GM12891 (cell line): ENCODE results near the gene ANKS1A.
A peak's percentile ranks its signal among the peaks of the same experiment; 100 is the strongest.

ENCODE experiments used
- DNase-seq: peaks from one replicate; pipeline ENCODE4 v3.0.0; 2011; ENCODE audit warnings: low spot score; ENCODE audit not compliant: insufficient read length
- FAIRE-seq: peaks from 2 replicates; lab custom pipeline; 2011; peaks lifted over from hg19 to GRCh38; lab: Jason Lieb, UNC
- PAX5 ChIP-seq: IDR thresholded peaks from 2 replicates; pipeline ENCODE4 v1.6.1; 2011; ENCODE audit warnings: low read length, moderate library complexity, mild to moderate bottlenecking; ENCODE audit not compliant: insufficient read depth, severe bottlenecking
- POLR2A ChIP-seq: IDR thresholded peaks from 2 replicates; pipeline ENCODE4 v1.6.1; 2011; ENCODE audit warnings: low read depth, low read length, control low read depth
- POLR2AphosphoS5 ChIP-seq: IDR thresholded peaks from 2 replicates; pipeline ENCODE4 v1.6.1; 2011; ENCODE audit warnings: low read depth, low read length, control low read depth
- POU2F2 ChIP-seq: IDR thresholded peaks from 2 replicates; pipeline ENCODE4 v1.6.1; 2011; ENCODE audit warnings: low read depth, mild to moderate bottlenecking, control low read depth, low read length, moderate library complexity
- SPI1 ChIP-seq: IDR thresholded peaks from 2 replicates; pipeline ENCODE4 v1.6.1; 2011; ENCODE audit warnings: low read depth, low read length, control low read depth
- TAF1 ChIP-seq: IDR thresholded peaks from 2 replicates; pipeline ENCODE4 v1.6.1; 2011; ENCODE audit warnings: low read depth, low read length, control low read depth

The ANKS1A gene

DNA sequence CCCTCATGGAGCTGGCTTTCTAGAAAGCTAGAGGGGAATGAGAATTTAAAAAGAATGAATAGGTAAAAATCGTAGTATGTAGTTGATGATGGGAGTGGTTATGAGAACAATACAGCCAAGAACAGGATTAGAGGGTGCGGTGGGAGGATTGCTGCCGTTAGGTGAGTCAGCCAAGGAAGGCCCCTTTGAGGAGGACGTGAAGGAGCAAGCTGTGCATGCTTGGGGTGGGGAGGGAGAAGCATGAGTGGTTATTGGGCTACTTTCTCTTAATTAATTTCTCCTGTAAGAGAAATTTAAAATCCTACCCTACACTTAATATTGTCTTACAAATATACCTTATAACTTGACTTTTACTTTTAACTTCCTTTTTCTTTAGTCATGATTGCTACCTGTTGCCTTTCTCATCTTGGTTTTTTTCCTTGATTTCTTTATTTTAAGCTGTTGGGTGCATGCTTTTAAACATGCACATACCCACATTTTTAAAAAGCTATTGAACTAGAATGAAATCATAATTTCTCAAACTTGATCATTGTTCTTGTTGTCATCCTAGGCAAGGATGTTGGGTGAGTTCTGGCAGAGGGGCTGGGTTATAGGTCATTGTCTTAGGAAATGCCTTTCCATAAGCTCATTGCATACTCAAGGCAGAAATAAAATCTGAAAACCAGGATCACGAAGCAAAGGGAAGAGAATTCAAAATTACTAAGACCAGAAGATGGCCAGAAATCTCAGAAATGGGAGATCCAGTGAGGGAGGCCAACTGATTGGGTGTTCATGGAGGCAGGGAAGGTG lies 137.6 kb downstream of the ANKS1A start:
- no peak for FAIRE-seq

GRCh38 chr6:35027807-35028206 lies 138.8 kb downstream of the ANKS1A start:
- no peak for FAIRE-seq

More for the DNA sequence above, 137.6 kb downstream of the ANKS1A start:
- no peak for DNase-seq
- TF ChIP-seq TAF1 (no peak), POU2F2 (no peak), POLR2A (no peak)

DNA sequence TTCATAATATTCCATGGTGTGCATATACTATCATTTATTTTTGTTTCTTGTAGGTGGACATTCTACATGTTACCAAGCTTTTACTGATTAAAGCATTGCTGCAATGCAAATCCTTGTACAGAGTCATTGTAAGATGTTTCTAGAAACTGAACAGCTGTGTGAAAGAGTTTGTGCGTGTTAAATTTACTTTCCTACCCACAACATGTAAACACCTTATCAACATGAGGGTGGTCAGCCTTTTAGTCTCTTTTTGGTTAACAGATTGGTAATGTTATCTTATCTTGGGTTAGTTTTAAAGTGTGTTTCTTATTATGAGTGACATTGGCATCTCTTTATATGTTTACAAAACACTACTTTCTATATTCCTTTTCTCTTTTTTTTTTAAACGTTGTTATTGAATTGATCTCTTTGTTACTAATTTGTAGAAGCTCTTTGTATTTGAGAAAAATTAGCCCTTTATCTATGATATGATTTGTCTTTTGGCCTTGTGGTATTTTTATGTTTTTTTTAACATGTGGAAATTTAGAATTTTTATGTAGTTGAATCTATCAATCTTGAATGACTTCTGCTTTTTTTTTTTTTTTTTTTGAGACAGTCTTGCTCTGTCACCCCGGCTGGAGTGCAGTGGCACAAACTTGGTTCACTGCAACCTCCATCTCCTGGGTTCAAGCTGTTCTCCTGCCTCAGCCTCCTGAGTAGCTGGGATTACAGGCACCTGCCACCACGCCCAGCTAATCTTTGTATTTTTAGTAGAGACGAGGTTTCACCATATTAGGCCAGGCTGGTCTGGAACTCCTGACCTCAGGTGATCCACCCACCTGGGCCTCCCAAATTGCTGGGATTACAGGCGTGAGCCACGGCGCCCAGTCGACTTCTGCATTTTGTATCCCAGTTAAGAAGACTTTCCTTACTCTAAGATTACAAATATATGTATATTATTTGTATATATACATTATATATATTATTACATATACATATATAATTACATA lies 140.0 kb downstream of the ANKS1A start:
- no peak for FAIRE-seq
- DNase-seq = no peak
- no peak for TF ChIP-seq POLR2A
- TF ChIP-seq SPI1 = no peak
- TF ChIP-seq POLR2AphosphoS5 = no peak
- TF ChIP-seq TAF1 = no peak
- no peak for TF ChIP-seq PAX5

More at GRCh38 chr6:35027807-35028206, 138.8 kb downstream of the ANKS1A start:
- no peak for TF ChIP-seq TAF1
- TF ChIP-seq POLR2AphosphoS5 = no peak
- no peak for TF ChIP-seq POLR2A
- TF ChIP-seq PAX5 = no peak
- DNase-seq = no peak

- no peak for FAIRE-seq
- no peak for DNase-seq
- TF ChIP-seq POLR2A (no peak), POU2F2 (no peak), PAX5 (no peak), POLR2AphosphoS5 (no peak)
Observed at GRCh38 chr6:35030099-35030498, 141.0 kb downstream of the ANKS1A start.

DNA sequence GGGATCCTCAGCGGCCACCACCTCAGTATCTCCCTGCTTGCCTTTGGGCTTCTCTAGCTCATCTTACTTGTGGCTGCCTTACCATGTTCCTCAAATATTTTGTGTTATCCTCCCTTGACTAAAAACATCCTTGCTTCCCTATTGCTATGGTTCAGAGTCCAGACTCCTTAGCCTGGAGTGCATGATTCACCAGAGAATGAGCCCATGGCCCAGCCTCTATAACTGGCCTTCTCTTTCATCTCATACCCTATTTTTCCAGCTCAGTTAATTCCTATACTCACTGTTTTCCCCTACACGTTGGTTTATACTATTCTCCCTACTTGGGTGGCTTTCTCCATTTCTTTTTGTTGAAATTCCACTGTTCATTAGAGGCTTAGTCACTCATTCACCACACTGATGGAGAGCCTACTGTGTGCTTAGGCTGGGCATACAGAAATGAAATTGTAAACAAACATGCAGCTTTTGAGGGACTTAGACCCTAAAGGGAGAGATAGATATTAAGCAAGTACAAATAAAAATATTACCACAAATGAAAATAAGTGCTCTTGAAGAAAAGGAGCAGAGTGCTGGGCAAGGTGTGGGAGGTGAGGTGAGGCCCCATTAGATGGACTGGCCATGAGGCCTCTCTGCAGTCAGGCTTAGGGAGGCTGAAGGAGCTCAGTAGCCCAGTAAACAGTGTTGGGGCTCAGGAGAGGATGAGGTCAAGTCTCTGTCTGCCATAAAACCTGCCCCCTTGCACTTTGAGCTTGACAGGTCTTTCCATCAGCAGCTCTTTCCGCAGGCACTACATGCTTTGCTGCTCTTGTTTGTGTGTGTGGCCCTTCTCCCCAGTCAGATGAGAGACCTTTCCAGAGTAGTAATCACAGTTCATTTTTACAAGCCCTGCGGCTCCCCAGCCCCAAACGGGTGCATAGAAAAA lies 142.8 kb downstream of the ANKS1A start:
- no peak for FAIRE-seq
- TF ChIP-seq POLR2A = no peak
- no peak for TF ChIP-seq TAF1
- no peak for TF ChIP-seq POLR2AphosphoS5
- TF ChIP-seq SPI1 = no peak
- TF ChIP-seq POU2F2 = no peak
- TF ChIP-seq PAX5 = no peak
- DNase-seq = no peak

DNA sequence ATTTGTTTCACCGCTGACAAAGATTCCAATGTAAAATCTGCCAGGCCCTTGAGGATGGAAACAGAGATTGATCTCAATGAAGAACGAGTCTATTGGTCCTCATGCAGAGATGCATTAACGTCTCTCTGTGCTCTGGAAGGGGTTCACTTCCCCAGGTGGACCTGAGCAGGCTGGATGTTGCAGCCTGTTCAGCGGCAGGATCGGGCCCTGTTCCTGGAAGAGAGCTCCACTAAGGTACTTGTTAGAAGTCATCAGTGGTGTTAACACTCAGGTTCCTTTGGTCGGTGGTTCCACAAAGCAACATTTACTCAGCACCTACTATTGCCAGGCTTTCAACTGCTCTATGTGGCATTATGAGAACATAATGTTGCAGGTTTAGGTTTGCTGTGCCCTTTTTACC lies 144.6 kb downstream of the ANKS1A start:
- no peak for TF ChIP-seq POLR2A
- no peak for TF ChIP-seq TAF1
- no peak for TF ChIP-seq POU2F2
- DNase-seq = no peak
- FAIRE-seq = no peak

DNA sequence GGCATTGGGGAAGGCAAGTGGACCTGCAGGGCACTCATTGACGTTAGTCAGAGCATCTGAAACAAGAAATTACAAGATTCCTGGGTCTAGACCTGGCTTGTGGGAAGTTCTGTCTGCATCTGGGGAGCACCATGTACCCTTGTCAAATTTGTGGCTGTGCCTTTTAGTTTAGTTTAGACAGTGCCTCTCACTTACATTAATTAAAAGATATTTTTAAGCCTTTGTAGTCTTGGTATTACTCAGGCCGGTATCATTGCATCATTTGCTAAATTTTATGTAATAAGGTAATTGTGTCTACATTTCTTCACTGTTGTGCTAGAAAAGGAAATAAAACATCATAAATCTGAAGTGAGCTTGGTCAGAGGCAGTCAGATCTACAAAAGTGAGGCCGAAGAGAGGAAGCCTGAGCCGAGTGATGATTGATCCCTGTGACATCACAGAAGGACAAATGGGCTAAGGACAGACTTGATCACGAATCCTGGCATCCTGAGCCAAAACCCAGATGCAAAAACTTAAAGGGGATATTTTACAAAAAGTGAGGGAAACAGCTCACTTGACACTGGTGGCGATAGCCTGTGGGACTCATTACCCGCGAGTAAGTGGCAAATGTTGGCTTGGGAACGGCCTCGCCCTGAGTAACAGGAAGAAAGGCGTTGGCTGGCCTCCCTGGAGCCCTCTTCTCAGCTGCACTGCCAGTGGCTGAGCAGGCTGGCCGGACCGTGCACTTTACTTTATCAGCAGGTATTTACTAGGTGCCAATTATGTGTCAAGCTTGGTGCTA lies 145.5 kb downstream of the ANKS1A start:
- FAIRE-seq (no peak), DNase-seq (no peak)
- no peak for TF ChIP-seq POLR2AphosphoS5
- no peak for TF ChIP-seq POLR2A
- no peak for TF ChIP-seq POU2F2
- peak; percentile 25; the same call in 1 of the 2 replicates for TF ChIP-seq SPI1
- no peak for TF ChIP-seq PAX5

GRCh38 chr6:35035481-35036030 lies 146.5 kb downstream of the ANKS1A start:
- TF ChIP-seq POU2F2 (no peak), TAF1 (no peak), SPI1 (no peak), POLR2A (no peak), POLR2AphosphoS5 (no peak), PAX5 (no peak)
- no peak for FAIRE-seq
- DNase-seq = no peak
